ENCODE measurements around the gene TCF21. TPM values are rescaled to one million over a fixed set of nuclear protein-coding genes. Genes with fewer than 3 reads are reported as not detected.

Gene TCF21
- polyA plus RNA-seq, 1 donor from 2014 or later, result not detected

DNA sequence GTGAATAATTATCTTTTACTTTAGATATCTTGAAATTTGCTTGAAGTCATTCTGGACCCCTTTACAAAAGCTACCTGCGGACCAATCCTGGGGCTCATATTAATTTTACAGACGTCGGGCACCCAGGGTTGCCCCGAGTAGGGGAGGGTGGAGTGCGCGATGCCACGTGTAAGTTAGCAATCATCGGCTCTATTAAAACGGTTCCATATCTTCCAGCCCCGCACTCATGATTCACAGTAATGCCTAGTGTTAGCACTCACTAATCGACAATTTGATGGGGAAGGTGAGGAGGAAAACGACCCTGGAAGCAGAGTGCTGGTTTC, 34.9 kb upstream of the TCF21 start:
- no peaks in the 10 kb centered on the region for H3K36me3 ChIP-seq (ENCODE audit: insufficient read depth, low read length)
- H3F3A ChIP-seq (ENCODE audit: insufficient read depth, low read length, poor library complexity, severe bottlenecking), result no peaks in the 10 kb centered on the region
- H3K9me3 ChIP-seq (ENCODE audit: low read length), result no peaks in the 10 kb centered on the region
- no peaks in the 10 kb centered on the region for H4K20me1 ChIP-seq (ENCODE audit: insufficient read depth)
- H3K9ac ChIP-seq (ENCODE audit: low read length), result no peak overlapping the region
- H2AFZ ChIP-seq (ENCODE audit: low read depth, low read length), result no peak overlapping the region
- TF ChIP-seq RAD21 (conservative IDR thresholded peaks at IDR 0.05) (no peak), SMC3 (conservative IDR thresholded peaks at IDR 0.05; ENCODE audit: poor library complexity) (no peak), MXI1 (conservative IDR thresholded peaks at IDR 0.05; ENCODE audit: poor library complexity, severe bottlenecking) (no peak)
- TF ChIP-seq, protein P1, sequence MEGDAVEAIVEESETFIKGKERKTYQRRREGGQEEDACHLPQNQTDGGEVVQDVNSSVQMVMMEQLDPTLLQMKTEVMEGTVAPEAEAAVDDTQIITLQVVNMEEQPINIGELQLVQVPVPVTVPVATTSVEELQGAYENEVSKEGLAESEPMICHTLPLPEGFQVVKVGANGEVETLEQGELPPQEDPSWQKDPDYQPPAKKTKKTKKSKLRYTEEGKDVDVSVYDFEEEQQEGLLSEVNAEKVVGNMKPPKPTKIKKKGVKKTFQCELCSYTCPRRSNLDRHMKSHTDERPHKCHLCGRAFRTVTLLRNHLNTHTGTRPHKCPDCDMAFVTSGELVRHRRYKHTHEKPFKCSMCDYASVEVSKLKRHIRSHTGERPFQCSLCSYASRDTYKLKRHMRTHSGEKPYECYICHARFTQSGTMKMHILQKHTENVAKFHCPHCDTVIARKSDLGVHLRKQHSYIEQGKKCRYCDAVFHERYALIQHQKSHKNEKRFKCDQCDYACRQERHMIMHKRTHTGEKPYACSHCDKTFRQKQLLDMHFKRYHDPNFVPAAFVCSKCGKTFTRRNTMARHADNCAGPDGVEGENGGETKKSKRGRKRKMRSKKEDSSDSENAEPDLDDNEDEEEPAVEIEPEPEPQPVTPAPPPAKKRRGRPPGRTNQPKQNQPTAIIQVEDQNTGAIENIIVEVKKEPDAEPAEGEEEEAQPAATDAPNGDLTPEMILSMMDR (IDR thresholded peaks at IDR 0.05; ENCODE audit: poor library complexity, severe bottlenecking), result no peak
- no peak overlapping the region for H3K27ac ChIP-seq (ENCODE audit: low read length)
- no peaks in the 10 kb centered on the region for H3K79me2 ChIP-seq (replicated peaks; ENCODE audit: insufficient read depth, low read length)
- H3K4me2 ChIP-seq (ENCODE audit: low read length), result no peak overlapping the region
- H3K27me3 ChIP-seq (ENCODE audit: insufficient read depth, low read depth, low read length), result peaks cover 53% of the 10 kb centered on the region
- peak overlapping the region; percentile 53 for H3K4me3 ChIP-seq (ENCODE audit: low read length)
- H3K9me2 ChIP-seq (ENCODE audit: insufficient read depth, low read length), result no peaks in the 10 kb centered on the region

DNA sequence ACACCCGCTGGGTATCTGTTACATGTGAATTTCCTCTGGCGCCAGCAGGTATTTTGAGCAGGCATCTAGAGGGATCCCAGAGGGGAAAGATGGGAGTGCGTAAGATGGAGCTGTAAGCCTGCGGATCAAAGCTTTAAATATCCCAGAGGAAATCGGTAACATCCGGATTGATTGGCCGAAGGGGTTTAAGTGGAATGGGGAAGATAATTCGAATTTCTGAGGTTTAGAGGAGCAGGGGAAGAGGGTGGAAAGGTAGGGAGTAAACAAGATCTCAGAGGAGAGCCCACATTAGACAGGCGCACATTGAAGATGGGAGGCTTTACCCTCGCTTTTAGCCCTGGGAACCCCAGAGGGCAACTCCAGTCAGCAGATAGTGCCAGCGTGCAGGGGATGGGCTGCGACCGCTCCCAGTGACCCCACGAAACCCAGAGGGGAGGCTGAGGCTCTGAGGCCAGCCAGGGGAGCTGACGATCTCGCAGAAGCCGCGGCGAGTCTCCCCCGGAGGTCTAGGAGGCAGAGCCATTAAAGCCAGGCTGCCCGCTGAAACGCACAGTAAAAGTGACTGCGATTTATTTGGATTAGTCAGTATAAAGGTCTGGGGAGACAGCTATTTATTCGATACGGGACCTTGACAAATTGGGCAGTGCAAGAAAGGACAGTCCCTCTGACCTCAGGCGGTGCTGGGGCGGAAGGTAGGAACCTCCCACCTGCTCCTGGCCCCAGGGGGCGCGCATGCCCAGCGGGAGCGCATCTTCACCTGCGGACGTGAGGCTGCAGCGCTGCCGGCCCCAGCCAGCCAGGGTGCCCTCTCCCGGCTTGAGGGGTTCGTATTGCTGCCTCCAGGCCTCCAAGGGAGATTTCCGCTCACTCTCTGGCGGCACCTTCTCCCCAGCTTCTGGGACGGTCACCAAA, 34.3 kb upstream of the TCF21 start:
- Histone ChIP-seq H3K27ac (ENCODE audit: low read length) (no peak overlapping the region), H4K20me1 (ENCODE audit: insufficient read depth) (no peaks in the 10 kb centered on the region), H3K9me2 (ENCODE audit: insufficient read depth, low read length) (no peaks in the 10 kb centered on the region), H3K27me3 (ENCODE audit: insufficient read depth, low read depth, low read length) (peaks cover 53% of the 10 kb centered on the region), H3K4me2 (ENCODE audit: low read length) (peak overlapping the region; percentile 12), H2AFZ (ENCODE audit: low read depth, low read length) (no peak overlapping the region), H3F3A (ENCODE audit: insufficient read depth, low read length, poor library complexity, severe bottlenecking) (no peaks in the 10 kb centered on the region), H3K4me3 (ENCODE audit: low read length) (peak overlapping the region; percentile 53), H3K36me3 (ENCODE audit: insufficient read depth, low read length) (no peaks in the 10 kb centered on the region), H3K79me2 (replicated peaks; ENCODE audit: insufficient read depth, low read length) (no peaks in the 10 kb centered on the region), H3K9me3 (ENCODE audit: low read length) (no peaks in the 10 kb centered on the region), H3K9ac (ENCODE audit: low read length) (no peak overlapping the region)
- TF ChIP-seq POLR2AphosphoS5 (IDR thresholded peaks at IDR 0.05), result peak; percentile 43
- TF ChIP-seq, protein P1 (IDR thresholded peaks at IDR 0.05; ENCODE audit: poor library complexity, severe bottlenecking), result no peak

DNA sequence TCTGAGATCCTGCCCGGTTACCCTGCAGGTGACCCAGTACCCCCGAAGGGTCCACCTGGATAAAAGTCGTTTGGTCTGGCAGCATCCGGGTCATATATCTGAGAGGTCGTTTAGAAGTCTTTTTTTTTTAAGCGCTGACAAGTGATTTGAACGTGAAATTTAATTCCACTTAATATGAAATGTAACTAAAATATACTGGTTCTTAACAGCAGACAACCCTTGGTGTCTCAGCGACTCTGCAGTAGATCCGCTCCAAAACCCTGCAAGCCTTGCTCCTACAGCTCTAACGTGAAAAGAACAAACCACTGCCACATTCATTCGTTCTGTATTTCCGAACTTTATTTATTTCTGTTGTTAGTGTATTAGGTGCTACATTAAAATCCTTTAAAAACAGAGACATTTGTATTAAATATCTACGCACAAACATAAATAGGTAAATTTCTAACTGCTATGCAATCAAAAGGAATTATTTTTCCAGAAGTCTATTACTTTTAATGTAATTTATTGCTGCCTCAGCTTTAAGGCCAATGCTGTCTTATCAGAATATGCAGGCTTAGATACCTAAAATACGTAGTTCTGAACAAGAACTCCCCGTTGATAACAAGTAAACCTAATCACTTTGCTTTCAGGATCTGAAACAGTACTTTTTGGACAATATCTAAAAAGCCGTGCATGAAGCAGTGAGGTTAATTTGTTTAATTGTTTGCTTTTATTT, 33.5 kb upstream of the TCF21 start:
- H4K20me1 ChIP-seq (ENCODE audit: insufficient read depth), result no peaks in the 10 kb centered on the region
- no peaks in the 10 kb centered on the region for H3K36me3 ChIP-seq (ENCODE audit: insufficient read depth, low read length)
- peak overlapping the region; percentile 53 for H3K4me3 ChIP-seq (ENCODE audit: low read length)
- TF ChIP-seq, protein P2, sequence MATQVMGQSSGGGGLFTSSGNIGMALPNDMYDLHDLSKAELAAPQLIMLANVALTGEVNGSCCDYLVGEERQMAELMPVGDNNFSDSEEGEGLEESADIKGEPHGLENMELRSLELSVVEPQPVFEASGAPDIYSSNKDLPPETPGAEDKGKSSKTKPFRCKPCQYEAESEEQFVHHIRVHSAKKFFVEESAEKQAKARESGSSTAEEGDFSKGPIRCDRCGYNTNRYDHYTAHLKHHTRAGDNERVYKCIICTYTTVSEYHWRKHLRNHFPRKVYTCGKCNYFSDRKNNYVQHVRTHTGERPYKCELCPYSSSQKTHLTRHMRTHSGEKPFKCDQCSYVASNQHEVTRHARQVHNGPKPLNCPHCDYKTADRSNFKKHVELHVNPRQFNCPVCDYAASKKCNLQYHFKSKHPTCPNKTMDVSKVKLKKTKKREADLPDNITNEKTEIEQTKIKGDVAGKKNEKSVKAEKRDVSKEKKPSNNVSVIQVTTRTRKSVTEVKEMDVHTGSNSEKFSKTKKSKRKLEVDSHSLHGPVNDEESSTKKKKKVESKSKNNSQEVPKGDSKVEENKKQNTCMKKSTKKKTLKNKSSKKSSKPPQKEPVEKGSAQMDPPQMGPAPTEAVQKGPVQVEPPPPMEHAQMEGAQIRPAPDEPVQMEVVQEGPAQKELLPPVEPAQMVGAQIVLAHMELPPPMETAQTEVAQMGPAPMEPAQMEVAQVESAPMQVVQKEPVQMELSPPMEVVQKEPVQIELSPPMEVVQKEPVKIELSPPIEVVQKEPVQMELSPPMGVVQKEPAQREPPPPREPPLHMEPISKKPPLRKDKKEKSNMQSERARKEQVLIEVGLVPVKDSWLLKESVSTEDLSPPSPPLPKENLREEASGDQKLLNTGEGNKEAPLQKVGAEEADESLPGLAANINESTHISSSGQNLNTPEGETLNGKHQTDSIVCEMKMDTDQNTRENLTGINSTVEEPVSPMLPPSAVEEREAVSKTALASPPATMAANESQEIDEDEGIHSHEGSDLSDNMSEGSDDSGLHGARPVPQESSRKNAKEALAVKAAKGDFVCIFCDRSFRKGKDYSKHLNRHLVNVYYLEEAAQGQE (IDR thresholded peaks at IDR 0.05; ENCODE audit: borderline replicate concordance), result no peak
- peak; percentile 64 for TF ChIP-seq POLR2AphosphoS5 (IDR thresholded peaks at IDR 0.05)
- H3K9me2 ChIP-seq (ENCODE audit: insufficient read depth, low read length), result no peaks in the 10 kb centered on the region
- no peak overlapping the region for H3K27ac ChIP-seq (ENCODE audit: low read length)
- H3K79me2 ChIP-seq (replicated peaks; ENCODE audit: insufficient read depth, low read length), result no peaks in the 10 kb centered on the region
- no peak overlapping the region for H2AFZ ChIP-seq (ENCODE audit: low read depth, low read length)
- no peaks in the 10 kb centered on the region for H3K9me3 ChIP-seq (ENCODE audit: low read length)
- H3F3A ChIP-seq (ENCODE audit: insufficient read depth, low read length, poor library complexity, severe bottlenecking), result no peaks in the 10 kb centered on the region
- peaks cover 53% of the 10 kb centered on the region for H3K27me3 ChIP-seq (ENCODE audit: insufficient read depth, low read depth, low read length)
- H3K4me2 ChIP-seq (ENCODE audit: low read length), result no peak overlapping the region
- no peak overlapping the region for H3K9ac ChIP-seq (ENCODE audit: low read length)
